Motor neuron (in vitro differentiated cells): ENCODE results near the gene DNMT3L. TPM values are rescaled to one million over a fixed set of nuclear protein-coding genes. Genes with fewer than 3 reads are reported as not detected.

Experiments
- ATAC-seq, 8 experiments: fragments of 200-7000 bp; cut with Tn5 transposase; replicated peaks in 6 of 8; 2 replicates each; pipeline ENCODE4 v1.8.0; 2021; ENCODE audit warnings: mild to moderate bottlenecking in 8 of 8, moderate library complexity in 8 of 8
- H3K27ac ChIP-seq, 2 donors: fragments of 250-450 bp; sonication (Bioruptor Pico); 2 replicates each; pipeline ENCODE4 v1.9.0; 2021; ENCODE audit warnings: antibody characterized with exemption in 2 of 2, mild to moderate bottlenecking in 2 of 2, moderate library complexity in 1 of 2
- H3K4me1 ChIP-seq, 2 donors: fragments of 250-450 bp; sonication (Bioruptor Pico); replicated peaks in 1 of 2; 2 replicates each; pipeline ENCODE4 v1.6.1; 2021; ENCODE audit warnings: antibody characterized with exemption in 2 of 2, mild to moderate bottlenecking in 2 of 2, moderate library complexity in 1 of 2
- H3K4me3 ChIP-seq, 5 donors: fragments of 250-450 bp; sonication (Bioruptor Pico); 2 replicates each; pipeline ENCODE4 v1.9.0; 2021; ENCODE audit warnings: antibody characterized with exemption in 5 of 5, mild to moderate bottlenecking in 5 of 5, moderate library complexity in 4 of 5
- WGBS, 10 experiments: fragments of 450-650 bp; shearing (Covaris generic); methylation state at CpG; one replicate each; pipeline ENCODE4 v1.0.0; 2022; 5-methylcytosine and 5-hydroxymethylcytosine counted together
- in situ Hi-C, 9 experiments: fragments of 400-800 bp; cut with MboI; loops; one replicate each; pipeline ENCODE4 v1.15.0; 2021; ENCODE audit warnings: low sequenced_read_pairs in 9 of 9, low pct_unique_long_range_greater_than_20kb in 2 of 9; ENCODE audit not compliant: unreplicated experiment in 9 of 9
- total RNA-seq, 8 experiments: library from RNA; unstranded; fragments of 300-600 nt; gene quantifications; 2 replicates each; pipeline versions ENCODE4 v1.2.3 to v1.2.4, GENCODE V29; 2022

The DNMT3L gene
- total RNA-seq, 8 experiments from 2014 or later: 0.19 to 1.2 (median 0.26) TPM; not detected in 4

- Histone ChIP-seq H3K4me1 (peaks cover 20 to 41% of the 10 kb centered on the region in 2 donors), H3K27ac (peak within 1 kb of the TSS; percentile 19 to 76), H3K4me3 (peak within 1 kb of the TSS; percentile 52 to 96 (median 69))
- in situ Hi-C loops: no loop called here
- 3% methylated on average over 6 of the region's 94 CpGs; no CpG with 5 or more reads in 9 of the 10 experiments for WGBS, 10 experiments
- ATAC-seq: peak; percentile 58 to 79 (median 66)
Measured at GRCh38 chr21:44299458-44300261, 38.0 kb upstream of the DNMT3L start, which contains the start of gene PFKL. PFKL (plus strand) TSS chr21:44300053; CDS start chr21:44300106, 53 bp downstream.

- H3K27ac ChIP-seq: peak overlapping the region; percentile 5 to 76
- ATAC-seq: no peak
- H3K4me1 ChIP-seq: peaks cover 16 to 36% of the 10 kb centered on the region in 2 donors
- in situ Hi-C loops: no loop called here
- WGBS, 10 experiments: 0 to 23% (median 13%) methylated on average over 1 to 4 of the region's 10 CpGs; no CpG with 5 or more reads in 5 of the 10 experiments
- H3K4me3 ChIP-seq: peak overlapping the region; percentile 52 to 96 (median 69)
Measured at GRCh38 chr21:44299085-44299457, 37.4 kb upstream of the DNMT3L start.

GRCh38 chr21:44298301-44298700, 36.6 kb upstream of the DNMT3L start:
- WGBS, 10 experiments: 40 to 100% (median 72%) methylated on average over 1 to 2 of the region's 2 CpGs; no CpG with 5 or more reads in 4 of the 10 experiments
- in situ Hi-C loops: no loop called here

GRCh38 chr21:44297525-44298290, 36.0 kb upstream of the DNMT3L start:
- WGBS, 10 experiments: 0 to 60% (median 5%) methylated on average over 1 to 6 of the region's 22 CpGs; no CpG with 5 or more reads in 2 of the 10 experiments
- H3K27ac ChIP-seq: no peak overlapping the region
- peak; percentile 34 to 57 (median 44) for ATAC-seq

More at GRCh38 chr21:44298301-44298700, 36.6 kb upstream of the DNMT3L start:
- Histone ChIP-seq H3K4me3 (no peak overlapping the region), H3K27ac (no peak overlapping the region), H3K4me1 (peaks cover 8 to 29% of the 10 kb centered on the region in 2 donors)
- no peak for ATAC-seq

GRCh38 chr21:44296916-44297315, 35.2 kb upstream of the DNMT3L start:
- in situ Hi-C loops: no loop called here
- Histone ChIP-seq H3K27ac (no peak overlapping the region), H3K4me3 (no peak overlapping the region), H3K4me1 (peaks cover 8 to 15% of the 10 kb centered on the region in 2 donors)
- no peak for ATAC-seq
- 39 to 100% methylated on average over 1 to 5 of the region's 13 CpGs; no CpG with 5 or more reads in 8 of the 10 experiments for whole genome bisulfite sequencing, 10 experiments

More at GRCh38 chr21:44297525-44298290, 36.0 kb upstream of the DNMT3L start:
- H3K4me1 ChIP-seq: peaks cover 8 to 23% of the 10 kb centered on the region in 2 donors
- H3K4me3 ChIP-seq: no peak overlapping the region
- in situ Hi-C loops: no loop called here

- no peak overlapping the region for H3K27ac ChIP-seq
- no CpG with 5 or more reads among the region's 12 CpGs for WGBS, 10 experiments
- in situ Hi-C loops: no loop called here
Measured at GRCh38 chr21:44296103-44296519, 34.4 kb upstream of the DNMT3L start.

GRCh38 chr21:44295646-44296045, 33.9 kb upstream of the DNMT3L start:
- Histone ChIP-seq H3K4me3 (no peak overlapping the region), H3K27ac (no peak overlapping the region), H3K4me1 (peaks cover 3% of the 10 kb centered on the region in 2 donors)
- in situ Hi-C loops: no loop called here
- WGBS, 10 experiments: 58% methylated on average over 6 of the region's 10 CpGs; no CpG with 5 or more reads in 9 of the 10 experiments
- no peak for ATAC-seq

More at GRCh38 chr21:44296103-44296519, 34.4 kb upstream of the DNMT3L start:
- ATAC-seq: peak in 2 of 8 experiments; percentile 18 to 25
- Histone ChIP-seq H3K4me1 (peaks cover 7% of the 10 kb centered on the region in 2 donors), H3K4me3 (no peak overlapping the region)

- Histone ChIP-seq H3K27ac (no peak overlapping the region), H3K4me1 (peaks cover 3% of the 10 kb centered on the region in 2 donors), H3K4me3 (no peak overlapping the region)
- in situ Hi-C loops: no loop called here
- 10% methylated on average over 2 of the region's 14 CpGs; no CpG with 5 or more reads in 9 of the 10 experiments for whole genome bisulfite sequencing, 10 experiments
- peak in 2 of 8 experiments; percentile 7 to 10 for ATAC-seq
Measured at GRCh38 chr21:44295163-44295573, 33.5 kb upstream of the DNMT3L start.

GRCh38 chr21:44294391-44295162, 32.9 kb upstream of the DNMT3L start:
- Histone ChIP-seq H3K4me3 (no peak overlapping the region), H3K27ac (no peak overlapping the region), H3K4me1 (peaks cover 3% of the 10 kb centered on the region in 2 donors)
- WGBS, 10 experiments: 26 to 40% methylated on average over 1 to 3 of the region's 26 CpGs; no CpG with 5 or more reads in 8 of the 10 experiments
- in situ Hi-C loops: no loop called here
- ATAC-seq: no peak

GRCh38 chr21:44293551-44294231, 32.0 kb upstream of the DNMT3L start:
- no peak for ATAC-seq
- in situ Hi-C loops: no loop called here
- WGBS, 10 experiments: 90% methylated on average over 2 of the region's 33 CpGs; no CpG with 5 or more reads in 9 of the 10 experiments
- H3K27ac ChIP-seq: no peak overlapping the region
- H3K4me3 ChIP-seq: no peak overlapping the region
- peaks cover 0 to 3% of the 10 kb centered on the region in 2 donors for H3K4me1 ChIP-seq

GRCh38 chr21:44292812-44293195, 31.1 kb upstream of the DNMT3L start:
- in situ Hi-C loops: no loop called here
- 100% methylated on average over 1 of the region's 15 CpGs; no CpG with 5 or more reads in 8 of the 10 experiments for WGBS, 10 experiments
- H3K27ac ChIP-seq: no peak overlapping the region
- H3K4me3 ChIP-seq: no peak overlapping the region
- no peak for ATAC-seq
- peaks cover 0 to 3% of the 10 kb centered on the region in 2 donors for H3K4me1 ChIP-seq
